HG03097 (cell line): ENCODE measurements around the gene CARMIL1.
"Not testable (repeated sequence)": the region's sequence is repeated elsewhere in the genome, so short reads cannot be mapped to it uniquely, and the experiment has no call there.

ENCODE experiments used
- ATAC-seq: cut with Tn5 transposase; IDR thresholded peaks from one replicate; pipeline ENCODE4 v1.9.1; 2021; ENCODE audit not compliant: unreplicated experiment, low FRiP score

The CARMIL1 gene

GRCh38 chr6:25434921-25435320 is 155.7 kb downstream of the CARMIL1 start:
- no peak for ATAC-seq

DNA sequence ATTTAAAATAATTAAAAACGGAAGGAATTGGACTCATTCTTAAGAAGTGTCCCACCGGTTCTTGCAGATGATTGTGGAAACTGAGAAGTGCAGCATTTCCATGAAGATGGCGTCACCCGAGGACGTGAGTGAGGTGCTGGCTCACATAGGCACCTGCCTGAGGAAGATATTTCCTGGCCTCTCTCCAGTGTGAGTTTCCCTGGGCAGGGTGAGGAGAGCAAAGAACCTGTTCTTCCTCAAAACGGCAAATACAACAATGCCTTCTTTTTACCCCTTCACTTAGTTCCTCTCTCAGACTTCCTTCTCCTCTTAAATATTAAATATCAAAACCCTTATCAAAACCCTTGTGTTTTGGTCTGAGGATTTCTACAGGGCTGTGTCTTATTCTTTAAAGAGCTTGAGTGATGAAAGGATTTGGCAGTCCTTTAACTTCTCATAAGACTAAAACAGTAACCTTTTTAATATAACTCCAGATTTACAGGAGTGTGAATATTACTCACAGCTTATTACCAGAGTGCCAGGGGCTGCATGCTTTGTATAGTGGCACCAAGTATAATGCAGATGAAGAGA is 156.3 kb downstream of the CARMIL1 start:
- no peak for ATAC-seq

GRCh38 chr6:25436760-25437159 is 157.6 kb downstream of the CARMIL1 start:
- ATAC-seq = no peak

- no peak for ATAC-seq
Observed at GRCh38 chr6:25439368-25439767, 160.2 kb downstream of the CARMIL1 start.

GRCh38 chr6:25441663-25442270 is 162.6 kb downstream of the CARMIL1 start:
- no peak for ATAC-seq

GRCh38 chr6:25442898-25443297 is 163.7 kb downstream of the CARMIL1 start:
- ATAC-seq = no peak

- ATAC-seq = not testable (repeated sequence)
Observed at GRCh38 chr6:25444521-25444920, 165.3 kb downstream of the CARMIL1 start.

- no peak for ATAC-seq
Observed at GRCh38 chr6:25446830-25447569, 167.8 kb downstream of the CARMIL1 start.

- no peak for ATAC-seq
Observed at GRCh38 chr6:25447570-25447929, 168.4 kb downstream of the CARMIL1 start.

- ATAC-seq = no peak
Observed at GRCh38 chr6:25448965-25449538, 169.9 kb downstream of the CARMIL1 start.

GRCh38 chr6:25449774-25450173 is 170.6 kb downstream of the CARMIL1 start:
- no peak for ATAC-seq

DNA sequence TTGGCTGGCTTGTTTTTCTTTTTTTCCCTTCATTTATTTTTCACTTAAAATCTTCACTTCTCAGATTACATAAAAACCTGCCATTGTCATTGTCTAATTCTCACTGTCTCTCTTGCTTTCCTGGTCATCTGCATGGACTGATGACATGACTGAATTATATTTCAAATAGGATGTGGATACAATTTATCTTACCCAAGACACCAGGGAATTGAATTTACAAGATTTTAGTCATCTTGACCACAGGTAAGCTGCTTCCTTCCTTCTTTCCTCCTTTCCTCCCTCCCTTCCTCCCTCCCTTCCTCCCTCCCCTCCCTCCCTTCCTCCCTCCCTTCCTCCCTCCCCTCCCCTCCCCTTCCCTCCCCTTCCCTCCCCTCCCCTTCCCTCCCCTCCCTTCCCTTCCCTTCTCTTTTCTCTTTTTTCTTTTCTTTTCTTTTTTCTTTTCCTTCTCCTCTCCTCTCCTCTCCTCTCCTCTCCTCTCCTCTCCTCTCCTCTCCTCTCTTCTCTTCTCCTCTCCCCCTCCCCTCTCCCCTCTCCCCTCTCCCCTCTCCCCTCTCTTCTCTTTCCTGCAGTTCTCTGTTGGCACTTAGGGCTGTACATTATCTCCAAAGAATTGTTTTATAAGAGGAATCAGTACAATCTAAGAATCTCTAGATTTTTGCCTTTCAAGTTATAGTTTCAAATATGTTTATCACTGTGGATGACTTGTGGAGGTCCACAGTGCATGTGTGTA is 171.5 kb downstream of the CARMIL1 start:
- ATAC-seq = no peak

DNA sequence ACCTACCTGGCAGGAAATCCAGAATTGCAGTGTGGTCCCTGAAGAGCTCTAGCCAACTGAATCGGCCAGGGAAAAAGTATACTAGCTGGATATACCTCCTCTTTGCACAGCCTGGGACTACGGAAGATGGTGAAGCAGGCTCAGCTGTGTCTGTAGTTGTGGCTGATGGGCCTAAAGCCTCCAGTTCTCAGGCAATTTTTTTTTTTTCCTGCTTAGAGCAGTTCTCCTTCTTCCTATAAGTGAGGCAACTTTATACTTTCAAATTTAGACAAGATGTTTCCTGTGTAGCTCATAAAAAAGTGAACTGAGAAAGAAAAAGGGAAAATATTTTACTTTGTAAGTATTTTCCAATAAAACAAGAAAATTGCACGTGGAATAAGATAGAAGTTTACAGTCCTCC is 172.9 kb downstream of the CARMIL1 start:
- ATAC-seq = no peak

- ATAC-seq = no peak
Observed at GRCh38 chr6:25453288-25453687, 174.1 kb downstream of the CARMIL1 start.

DNA sequence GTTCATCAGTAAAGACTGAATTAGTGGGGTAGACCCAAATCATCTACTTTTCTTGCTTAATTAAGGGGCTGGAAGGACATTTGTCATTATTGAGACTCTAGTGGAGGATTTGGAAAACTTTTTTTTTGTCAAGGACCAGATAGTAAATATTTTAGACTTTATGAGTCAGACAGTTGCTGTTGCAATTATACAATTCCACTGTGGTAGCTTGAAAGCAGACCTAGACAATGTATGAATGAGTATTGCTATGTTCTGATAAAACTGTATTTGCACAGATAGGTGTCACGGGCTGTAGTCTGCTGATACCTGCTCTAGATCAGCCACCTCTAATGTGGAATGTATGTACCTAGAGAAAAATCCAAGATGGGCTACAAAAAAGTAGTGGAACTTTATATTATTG is 175.0 kb downstream of the CARMIL1 start:
- no peak for ATAC-seq

DNA sequence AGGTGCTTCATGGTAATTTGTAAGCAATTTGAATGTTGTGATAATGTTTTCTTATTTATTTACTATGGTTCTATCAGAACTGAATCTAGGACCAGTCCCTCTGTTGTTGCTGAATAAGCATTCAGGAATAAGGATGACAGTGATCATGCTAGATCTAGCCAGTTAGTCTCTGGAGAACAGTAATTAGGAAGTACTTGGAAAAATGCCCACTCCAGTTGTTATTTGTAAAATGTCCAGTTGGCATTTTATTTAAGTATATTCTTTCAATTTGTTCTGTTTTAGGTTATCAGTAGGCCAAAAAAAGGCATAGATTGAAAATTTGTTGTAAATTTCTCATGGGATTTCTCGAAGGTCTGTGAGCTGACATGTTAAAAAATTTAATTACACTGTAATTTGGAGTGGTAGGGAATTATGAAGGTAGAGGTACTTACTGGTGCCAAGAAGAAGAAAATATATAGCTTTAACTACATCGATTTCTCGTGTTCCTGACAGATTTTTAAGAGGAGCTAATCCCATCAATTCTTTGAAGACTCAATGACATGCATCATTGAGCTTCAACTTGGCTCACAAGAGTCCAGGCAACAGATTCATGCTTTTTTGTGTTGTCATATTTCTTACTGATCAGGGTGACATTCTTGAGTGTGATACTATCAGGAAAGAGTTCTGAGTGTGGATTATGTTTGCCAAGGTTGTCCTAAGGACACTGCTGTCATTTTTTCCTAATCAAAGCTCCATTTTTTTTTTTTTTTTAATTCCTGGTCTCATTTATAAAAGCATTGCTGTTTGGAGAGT is 177.3 kb downstream of the CARMIL1 start:
- ATAC-seq = no peak

DNA sequence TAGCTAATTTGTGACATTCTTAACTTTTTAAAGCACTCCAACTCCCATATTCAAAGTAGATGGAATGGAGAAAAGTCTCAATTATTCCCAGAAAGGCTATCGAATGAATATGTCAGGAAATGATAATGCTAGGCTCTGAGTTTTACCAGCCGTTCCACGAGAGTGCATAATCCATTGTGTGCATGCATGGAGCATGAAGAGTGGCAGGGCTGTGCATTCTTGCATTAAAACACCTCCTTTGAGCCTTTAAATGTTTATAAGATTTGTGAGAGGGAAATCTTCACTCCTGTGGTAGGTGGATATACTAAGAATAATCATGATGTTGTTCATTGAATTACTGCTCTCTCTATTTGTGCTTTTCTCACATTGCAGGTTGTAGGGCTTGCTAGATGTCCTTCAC is 178.3 kb downstream of the CARMIL1 start:
- ATAC-seq = no peak

DNA sequence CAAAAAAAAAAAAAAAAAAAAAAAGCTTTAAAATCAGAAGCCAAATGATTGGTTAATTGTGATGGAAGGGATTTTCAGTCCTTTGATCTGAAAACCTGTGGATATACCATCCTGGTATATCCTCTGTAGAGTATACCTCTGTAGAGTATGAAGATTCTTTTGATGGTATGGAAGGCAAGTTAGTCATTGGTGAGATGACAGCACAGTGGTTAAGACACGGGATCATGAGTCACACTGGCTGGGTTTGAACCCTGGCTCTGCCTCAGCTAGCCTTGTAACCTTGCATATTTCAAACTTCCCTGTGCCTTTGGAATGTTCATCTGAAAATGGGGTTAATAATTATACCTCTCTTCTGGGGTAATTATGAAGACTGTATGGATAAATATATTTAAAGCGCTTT is 179.3 kb downstream of the CARMIL1 start:
- ATAC-seq = no peak

DNA sequence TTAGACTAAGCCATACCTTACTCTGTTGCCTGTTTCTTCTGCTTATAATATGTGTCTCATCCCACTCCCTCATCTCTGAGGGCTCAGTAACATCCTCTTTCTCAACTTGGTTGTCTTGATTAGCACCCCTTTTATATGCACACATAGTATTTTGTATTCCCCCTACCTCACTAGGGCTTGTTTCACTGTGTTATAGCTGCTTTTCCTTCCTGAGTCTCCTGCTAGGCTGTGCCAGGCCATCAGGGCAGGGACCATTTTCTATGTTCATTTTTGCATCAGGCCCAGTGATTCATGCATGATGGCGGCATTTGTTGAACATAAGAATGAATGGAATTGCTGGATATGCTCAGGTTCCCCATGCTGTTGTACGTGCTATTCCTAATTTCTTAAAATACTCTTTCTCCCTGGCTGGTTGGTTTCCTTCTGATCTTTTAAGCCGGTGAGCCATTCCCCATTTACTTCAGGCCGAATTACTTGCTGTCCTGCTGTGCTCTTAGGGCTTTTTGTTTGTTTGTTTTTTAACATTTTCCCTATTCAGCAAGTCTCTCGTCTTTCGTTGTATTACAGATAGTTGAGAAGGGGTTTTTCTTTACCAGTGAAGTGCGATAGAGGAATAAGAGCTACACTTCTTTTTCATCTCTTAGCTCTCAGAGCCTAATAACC is 183.2 kb downstream of the CARMIL1 start:
- no peak for ATAC-seq

DNA sequence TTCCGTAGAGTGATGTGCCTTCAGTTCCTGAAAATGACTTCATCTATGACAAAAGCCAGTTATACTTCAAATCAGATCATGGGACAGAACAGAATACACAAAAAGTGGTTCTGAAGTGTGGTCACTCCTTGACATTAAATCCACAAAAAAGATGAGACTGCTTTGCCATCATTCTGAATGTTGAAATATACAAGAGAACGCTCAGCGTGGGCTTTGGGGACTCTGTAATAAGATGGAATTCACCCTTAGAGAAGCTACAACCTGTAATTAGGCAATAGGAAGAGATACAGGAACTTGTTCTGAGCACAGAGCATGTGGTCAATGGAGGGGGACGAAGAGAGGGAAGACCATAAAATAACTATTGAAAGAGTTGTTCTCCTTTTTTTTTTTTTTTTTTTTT is 184.3 kb downstream of the CARMIL1 start:
- no peak for ATAC-seq
